ENCODE measurements around the gene OBI1. TPM values are rescaled to one million over a fixed set of nuclear protein-coding genes. Genes with fewer than 3 reads are reported as not detected.

The OBI1 gene
- total RNA-seq, 1 donor from 2014 or later = 22.3 TPM

GRCh38 chr13:78599645-78600279, 59.2 kb downstream of the OBI1 start:
- Mint-ChIP-seq H3K4me3 (ENCODE audit: low read depth) (no peak overlapping the region), H3K27ac (peak overlapping the region; percentile 35), H3K4me1 (ENCODE audit: low read depth) (peaks cover 5% of the 10 kb centered on the region), H3K27me3 (peaks cover 88% of the 10 kb centered on the region), H3K9me3 (ENCODE audit: low read depth) (no peaks in the 10 kb centered on the region), H3K36me3 (ENCODE audit: insufficient read depth) (no peaks in the 10 kb centered on the region)
- no peak for DNase-seq (ENCODE audit: low spot score, unreplicated experiment)
- TF ChIP-seq, protein P1, sequence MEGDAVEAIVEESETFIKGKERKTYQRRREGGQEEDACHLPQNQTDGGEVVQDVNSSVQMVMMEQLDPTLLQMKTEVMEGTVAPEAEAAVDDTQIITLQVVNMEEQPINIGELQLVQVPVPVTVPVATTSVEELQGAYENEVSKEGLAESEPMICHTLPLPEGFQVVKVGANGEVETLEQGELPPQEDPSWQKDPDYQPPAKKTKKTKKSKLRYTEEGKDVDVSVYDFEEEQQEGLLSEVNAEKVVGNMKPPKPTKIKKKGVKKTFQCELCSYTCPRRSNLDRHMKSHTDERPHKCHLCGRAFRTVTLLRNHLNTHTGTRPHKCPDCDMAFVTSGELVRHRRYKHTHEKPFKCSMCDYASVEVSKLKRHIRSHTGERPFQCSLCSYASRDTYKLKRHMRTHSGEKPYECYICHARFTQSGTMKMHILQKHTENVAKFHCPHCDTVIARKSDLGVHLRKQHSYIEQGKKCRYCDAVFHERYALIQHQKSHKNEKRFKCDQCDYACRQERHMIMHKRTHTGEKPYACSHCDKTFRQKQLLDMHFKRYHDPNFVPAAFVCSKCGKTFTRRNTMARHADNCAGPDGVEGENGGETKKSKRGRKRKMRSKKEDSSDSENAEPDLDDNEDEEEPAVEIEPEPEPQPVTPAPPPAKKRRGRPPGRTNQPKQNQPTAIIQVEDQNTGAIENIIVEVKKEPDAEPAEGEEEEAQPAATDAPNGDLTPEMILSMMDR (IDR thresholded peaks at IDR 0.05; ENCODE audit: unreplicated experiment) = no peak

DNA sequence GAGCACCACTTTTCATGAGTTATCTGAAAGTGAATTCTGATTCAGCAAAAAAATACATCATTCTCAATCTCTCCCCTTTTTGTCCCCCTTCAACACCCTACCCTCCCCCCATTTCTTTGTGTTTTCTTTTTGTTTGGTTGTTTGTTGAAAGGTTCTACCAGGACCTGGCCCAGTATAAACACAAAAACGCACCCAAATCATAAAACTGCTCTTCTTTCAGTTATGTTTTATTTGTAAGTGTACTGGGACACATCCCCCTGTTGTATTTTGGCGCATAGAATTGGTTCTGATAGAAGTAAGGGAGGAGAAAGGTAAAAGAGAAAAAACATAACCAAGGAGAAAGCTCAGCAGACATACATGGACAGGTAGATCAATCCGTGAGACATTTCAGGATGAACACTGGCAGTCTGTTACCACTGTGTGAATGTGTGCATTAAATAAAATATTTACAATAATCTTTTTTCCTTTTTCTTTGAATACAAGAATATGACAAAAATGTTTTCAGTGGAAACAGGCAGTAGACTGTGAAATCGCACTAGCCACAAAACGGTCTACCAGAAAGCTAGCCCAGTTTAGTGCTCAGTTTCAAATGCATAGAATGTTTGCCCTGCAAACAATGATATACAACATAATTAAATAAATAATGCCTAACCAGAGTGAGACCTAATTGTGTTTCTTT, 59.9 kb downstream of the OBI1 start:
- no peaks in the 10 kb centered on the region for H3K9me3 Mint-ChIP-seq (ENCODE audit: low read depth)
- TF ChIP-seq, protein P1 (IDR thresholded peaks at IDR 0.05; ENCODE audit: unreplicated experiment) = no peak
- H3K4me1 Mint-ChIP-seq (ENCODE audit: low read depth) = peaks cover 5% of the 10 kb centered on the region
- H3K27ac Mint-ChIP-seq = peak overlapping the region; percentile 35
- H3K36me3 Mint-ChIP-seq (ENCODE audit: insufficient read depth) = no peaks in the 10 kb centered on the region
- no peak for DNase-seq (ENCODE audit: low spot score, unreplicated experiment)
- H3K4me3 Mint-ChIP-seq (ENCODE audit: low read depth) = no peak overlapping the region
- H3K27me3 Mint-ChIP-seq = peaks cover 88% of the 10 kb centered on the region

- no peak for DNase-seq (ENCODE audit: low spot score, unreplicated experiment)
These were observed 60.7 kb downstream of the OBI1 start for GRCh38 chr13:78598116-78598781.

GRCh38 chr13:78597602-78597932, 61.4 kb downstream of the OBI1 start:
- Mint-ChIP-seq H3K9me3 (ENCODE audit: low read depth) (no peaks in the 10 kb centered on the region), H3K36me3 (ENCODE audit: insufficient read depth) (no peaks in the 10 kb centered on the region), H3K4me3 (ENCODE audit: low read depth) (no peak overlapping the region), H3K27ac (no peak overlapping the region), H3K27me3 (peaks cover 92% of the 10 kb centered on the region), H3K4me1 (ENCODE audit: low read depth) (peaks cover 5% of the 10 kb centered on the region)
- TF ChIP-seq, protein P1 (IDR thresholded peaks at IDR 0.05; ENCODE audit: unreplicated experiment) = no peak
- no peak for DNase-seq (ENCODE audit: low spot score, unreplicated experiment)

More at GRCh38 chr13:78598116-78598781, 60.7 kb downstream of the OBI1 start:
- Mint-ChIP-seq H3K27me3 (peaks cover 89% of the 10 kb centered on the region), H3K36me3 (ENCODE audit: insufficient read depth) (no peaks in the 10 kb centered on the region), H3K4me3 (ENCODE audit: low read depth) (no peak overlapping the region), H3K9me3 (ENCODE audit: low read depth) (no peaks in the 10 kb centered on the region), H3K4me1 (ENCODE audit: low read depth) (peaks cover 7% of the 10 kb centered on the region), H3K27ac (no peak overlapping the region)
- TF ChIP-seq, protein P1 (IDR thresholded peaks at IDR 0.05; ENCODE audit: unreplicated experiment) = no peak

GRCh38 chr13:78596736-78597601, 62.0 kb downstream of the OBI1 start:
- Mint-ChIP-seq H3K27ac (no peak overlapping the region), H3K36me3 (ENCODE audit: insufficient read depth) (no peaks in the 10 kb centered on the region), H3K4me3 (ENCODE audit: low read depth) (no peak overlapping the region), H3K27me3 (peaks cover 94% of the 10 kb centered on the region), H3K9me3 (ENCODE audit: low read depth) (no peaks in the 10 kb centered on the region), H3K4me1 (ENCODE audit: low read depth) (peaks cover 3% of the 10 kb centered on the region)
- DNase-seq (ENCODE audit: low spot score, unreplicated experiment) = no peak
- TF ChIP-seq, protein P1 (IDR thresholded peaks at IDR 0.05; ENCODE audit: unreplicated experiment) = no peak

All from progenitor cell of endocrine pancreas (in vitro differentiated cells).